ENCODE results near the gene NRXN2.
A peak's percentile ranks its signal among the peaks of the same experiment; 100 is the strongest.

The NRXN2 gene

GRCh38 chr11:64723117-64723906 lies at the start of gene NRXN2:
Gene NRXN2, minus strand, starts transcription at chr11:64723197. Its CDS starts 9,498 bp downstream, at chr11:64713699.
- DNase-seq = peak in 55 of 56 donors; percentile 50 to 98 (median 87)

GRCh38 chr11:64772303-64773018 lies 49.5 kb upstream of the NRXN2 start:
- no peak for DNase-seq

- no peak for DNase-seq
These were observed 48.9 kb upstream of the NRXN2 start for GRCh38 chr11:64771861-64772260.

- DNase-seq = no peak
These were observed 47.1 kb upstream of the NRXN2 start for GRCh38 chr11:64770120-64770519.

- no peak for DNase-seq
These were observed 46.3 kb upstream of the NRXN2 start for GRCh38 chr11:64769283-64769682.

- DNase-seq = no peak
These were observed 45.3 kb upstream of the NRXN2 start for GRCh38 chr11:64768300-64768694.

GRCh38 chr11:64767344-64768299 lies 44.6 kb upstream of the NRXN2 start:
- DNase-seq = peak in 11 of 56 donors; percentile 6 to 61 (median 29)

GRCh38 chr11:64766881-64767280 lies 43.9 kb upstream of the NRXN2 start:
- DNase-seq = no peak

- no peak for DNase-seq
These were observed 43.1 kb upstream of the NRXN2 start for GRCh38 chr11:64765851-64766665.

- peak in 1 of 56 donors; percentile 19 for DNase-seq
These were observed 42.4 kb upstream of the NRXN2 start for GRCh38 chr11:64765291-64765850.

- no peak for DNase-seq
These were observed 41.8 kb upstream of the NRXN2 start for GRCh38 chr11:64764753-64765152.

- no peak for DNase-seq
These were observed 41.1 kb upstream of the NRXN2 start for GRCh38 chr11:64764040-64764611.

- peak in 12 of 56 donors; percentile 16 to 59 (median 34) for DNase-seq
These were observed 40.6 kb upstream of the NRXN2 start for GRCh38 chr11:64763526-64764039.

GRCh38 chr11:64762674-64763525 lies 39.9 kb upstream of the NRXN2 start:
- DNase-seq = peak in 4 of 56 donors; percentile 16 to 46 (median 36)

GRCh38 chr11:64762277-64762673 lies 39.3 kb upstream of the NRXN2 start:
- peak in 14 of 56 donors; percentile 7 to 68 (median 40) for DNase-seq

GRCh38 chr11:64760759-64761420 lies 37.9 kb upstream of the NRXN2 start:
- DNase-seq = no peak
